C4-2B (cell line): ENCODE data around the gene FTL.

Source experiments
- H3K27ac ChIP-seq: fragments of 450-650 bp; 2 replicates; pipeline ENCODE4 v1.5.1; 2017
- ZFX ChIP-seq: fragments of 450-650 bp; IDR thresholded peaks from 2 replicates; pipeline ENCODE4 v1.6.1; 2017
- TF ChIP-seq, protein P1 (sequence below): fragments of 450-650 bp; conservative IDR thresholded peaks from 2 replicates; pipeline ENCODE4 v1.5.1; 2017; ENCODE audit warnings: mild to moderate bottlenecking

Gene FTL

DNA sequence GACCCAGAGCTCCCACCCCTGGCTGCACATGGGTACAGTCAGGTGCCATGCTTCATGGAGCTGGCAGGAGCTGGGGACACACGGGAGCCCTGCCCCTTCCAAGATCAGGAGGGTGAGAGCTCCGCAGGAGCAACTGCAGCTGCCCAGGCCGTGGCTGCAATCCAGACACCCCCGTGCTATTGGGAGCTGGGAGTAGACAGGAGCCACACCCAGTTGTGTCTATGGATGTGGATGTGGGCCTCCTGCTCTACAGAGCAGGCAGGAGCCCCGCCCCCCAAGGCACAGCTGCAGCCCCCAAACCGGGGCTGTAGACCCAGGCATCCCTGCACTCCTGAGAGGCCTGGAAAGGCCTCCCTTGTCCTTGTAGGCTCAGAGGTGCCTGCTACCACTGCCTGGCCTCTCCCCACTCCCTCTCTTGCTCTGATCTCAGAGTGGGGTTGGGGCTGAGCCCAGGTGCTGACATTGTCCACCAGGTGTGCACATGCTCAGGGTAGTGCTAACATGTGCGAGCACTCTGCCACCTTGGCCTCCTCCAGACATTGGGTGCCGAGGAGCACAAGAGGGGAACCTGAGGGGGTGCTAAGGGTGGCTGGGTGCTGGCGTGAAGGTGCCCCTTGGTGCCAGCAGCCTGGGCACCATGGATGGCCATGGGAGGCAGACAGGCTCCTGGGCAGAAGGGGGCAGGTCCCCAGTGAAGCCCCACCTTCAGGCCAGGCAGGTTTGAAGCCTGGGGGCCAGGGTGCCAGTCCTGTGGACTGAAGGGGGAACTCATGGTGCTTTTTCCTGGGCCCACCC lies 18.4 kb upstream of the FTL start:
- H3K27ac ChIP-seq: no peak overlapping the region
- no peak for TF ChIP-seq ZFX
- TF ChIP-seq, protein P1, sequence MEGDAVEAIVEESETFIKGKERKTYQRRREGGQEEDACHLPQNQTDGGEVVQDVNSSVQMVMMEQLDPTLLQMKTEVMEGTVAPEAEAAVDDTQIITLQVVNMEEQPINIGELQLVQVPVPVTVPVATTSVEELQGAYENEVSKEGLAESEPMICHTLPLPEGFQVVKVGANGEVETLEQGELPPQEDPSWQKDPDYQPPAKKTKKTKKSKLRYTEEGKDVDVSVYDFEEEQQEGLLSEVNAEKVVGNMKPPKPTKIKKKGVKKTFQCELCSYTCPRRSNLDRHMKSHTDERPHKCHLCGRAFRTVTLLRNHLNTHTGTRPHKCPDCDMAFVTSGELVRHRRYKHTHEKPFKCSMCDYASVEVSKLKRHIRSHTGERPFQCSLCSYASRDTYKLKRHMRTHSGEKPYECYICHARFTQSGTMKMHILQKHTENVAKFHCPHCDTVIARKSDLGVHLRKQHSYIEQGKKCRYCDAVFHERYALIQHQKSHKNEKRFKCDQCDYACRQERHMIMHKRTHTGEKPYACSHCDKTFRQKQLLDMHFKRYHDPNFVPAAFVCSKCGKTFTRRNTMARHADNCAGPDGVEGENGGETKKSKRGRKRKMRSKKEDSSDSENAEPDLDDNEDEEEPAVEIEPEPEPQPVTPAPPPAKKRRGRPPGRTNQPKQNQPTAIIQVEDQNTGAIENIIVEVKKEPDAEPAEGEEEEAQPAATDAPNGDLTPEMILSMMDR: no peak

DNA sequence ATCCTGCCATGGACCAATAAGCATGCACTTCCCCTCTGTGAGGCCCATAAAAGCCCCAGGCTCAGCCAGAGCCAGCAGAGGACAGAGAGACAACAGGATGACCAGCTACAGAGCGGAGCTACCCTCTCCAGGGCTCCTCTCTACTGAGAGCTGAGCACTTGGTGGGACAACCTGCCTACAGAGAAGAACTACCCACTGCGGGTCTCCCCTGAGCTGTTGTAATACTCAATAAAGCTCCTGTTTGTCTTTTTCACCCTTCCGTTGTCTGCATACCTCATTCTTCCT lies 17.9 kb upstream of the FTL start:
- H3K27ac ChIP-seq: no peak overlapping the region
- TF ChIP-seq, protein P1: no peak
- no peak for TF ChIP-seq ZFX

DNA sequence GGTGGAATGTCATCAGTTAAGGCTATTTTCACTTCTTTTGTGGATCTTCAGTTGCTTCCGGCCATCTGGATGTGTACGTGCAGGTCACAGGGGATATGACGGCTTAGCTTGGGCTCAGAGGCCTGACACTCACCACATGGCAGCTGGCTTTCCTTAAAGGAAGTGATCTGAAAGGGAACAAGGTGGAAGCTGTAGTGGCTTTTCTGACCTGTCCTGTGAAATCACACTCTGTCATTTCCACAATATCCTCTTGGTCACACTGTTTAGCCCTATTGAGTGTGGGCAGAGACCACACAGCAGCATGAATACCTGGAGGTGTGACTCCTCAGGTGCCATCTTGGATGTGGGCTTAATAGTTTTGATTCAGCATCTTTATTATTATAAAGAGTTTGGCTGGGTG lies 14.9 kb upstream of the FTL start:
- TF ChIP-seq, protein P1: no peak
- no peak for TF ChIP-seq ZFX
- H3K27ac ChIP-seq: no peak overlapping the region

DNA sequence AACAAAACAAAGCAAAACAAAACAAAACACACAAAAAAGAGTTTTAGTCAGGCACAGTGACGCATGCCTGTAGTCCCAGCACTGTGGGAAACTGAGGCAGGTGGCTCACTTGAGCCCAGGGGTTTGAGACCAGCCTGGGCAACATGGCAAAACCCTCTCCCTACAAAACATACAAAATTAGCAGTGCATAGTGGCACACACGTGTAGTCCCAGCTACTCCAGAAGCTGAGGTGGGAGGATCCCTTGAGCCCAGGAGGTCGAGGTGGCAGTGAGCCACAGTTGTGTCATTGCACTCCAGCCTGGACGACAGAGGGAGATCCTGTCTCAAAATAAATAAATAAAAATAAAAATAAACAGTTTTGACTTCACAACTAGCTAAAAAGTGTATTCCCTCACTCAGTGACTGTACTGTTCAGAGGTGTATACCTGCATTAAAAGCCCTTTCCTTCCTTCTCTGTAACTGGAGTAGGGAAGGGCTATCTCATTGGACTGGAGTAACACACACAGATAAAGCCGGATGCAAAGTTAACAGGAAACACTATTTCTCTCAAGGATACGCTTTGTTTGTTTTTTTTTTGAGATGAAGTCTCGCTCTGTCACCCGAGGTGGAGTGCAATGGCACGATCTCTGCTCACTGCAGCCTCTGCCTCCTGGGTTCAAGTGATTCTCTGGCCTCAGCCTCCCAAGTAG lies 14.1 kb upstream of the FTL start:
- no peak overlapping the region for H3K27ac ChIP-seq
- TF ChIP-seq ZFX: no peak
- TF ChIP-seq, protein P1: no peak

DNA sequence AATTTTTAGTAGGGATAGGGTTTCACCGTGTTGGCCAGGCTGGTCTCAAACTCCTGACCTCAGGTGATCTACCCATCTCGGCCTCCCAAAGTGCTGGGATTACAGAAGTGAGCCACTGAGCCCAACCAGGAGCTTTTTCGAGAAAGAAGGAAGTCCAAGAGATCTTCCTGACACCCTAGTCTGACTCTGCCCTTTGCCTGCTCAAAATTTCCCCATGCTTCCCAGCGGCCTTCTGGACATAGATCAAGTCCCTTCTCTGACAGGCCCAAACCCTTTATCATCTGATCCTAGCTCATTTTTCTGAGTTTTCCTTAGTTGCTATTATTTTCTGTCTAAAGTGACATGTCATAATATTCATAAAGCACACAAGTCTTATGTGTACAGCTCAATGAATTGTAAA lies 12.0 kb upstream of the FTL start:
- TF ChIP-seq ZFX: no peak
- TF ChIP-seq, protein P1: no peak
- H3K27ac ChIP-seq: no peak overlapping the region

DNA sequence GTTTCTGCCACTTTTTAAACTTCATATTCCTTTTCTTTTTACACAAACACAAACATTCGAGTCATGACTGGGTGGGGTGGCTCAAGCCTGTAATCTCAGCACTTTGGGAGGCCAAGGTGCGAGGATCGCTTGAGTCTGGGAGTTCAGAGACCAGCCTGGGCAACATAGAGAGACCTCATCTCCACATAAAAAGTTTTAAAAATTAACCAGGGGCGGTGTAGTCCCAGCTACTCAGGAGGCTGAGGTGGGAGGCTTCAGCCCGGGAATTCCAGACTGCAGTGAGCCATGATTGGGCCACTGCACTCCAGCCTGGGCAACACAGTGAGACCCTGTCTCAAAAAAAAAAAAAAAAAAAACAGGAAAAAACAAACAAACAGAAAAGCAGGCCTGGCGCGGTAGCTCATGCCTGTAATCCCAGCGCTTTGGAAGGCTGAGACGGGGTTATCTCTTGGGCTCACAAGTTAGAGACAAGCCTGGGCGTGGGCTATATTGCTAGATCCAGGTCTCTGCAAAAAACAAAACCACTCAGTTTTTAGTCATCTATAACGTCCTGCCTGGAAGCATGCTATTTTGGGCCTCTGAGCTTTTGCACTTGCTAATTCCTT lies 11.0 kb upstream of the FTL start:
- TF ChIP-seq, protein P1: no peak
- no peak for TF ChIP-seq ZFX

DNA sequence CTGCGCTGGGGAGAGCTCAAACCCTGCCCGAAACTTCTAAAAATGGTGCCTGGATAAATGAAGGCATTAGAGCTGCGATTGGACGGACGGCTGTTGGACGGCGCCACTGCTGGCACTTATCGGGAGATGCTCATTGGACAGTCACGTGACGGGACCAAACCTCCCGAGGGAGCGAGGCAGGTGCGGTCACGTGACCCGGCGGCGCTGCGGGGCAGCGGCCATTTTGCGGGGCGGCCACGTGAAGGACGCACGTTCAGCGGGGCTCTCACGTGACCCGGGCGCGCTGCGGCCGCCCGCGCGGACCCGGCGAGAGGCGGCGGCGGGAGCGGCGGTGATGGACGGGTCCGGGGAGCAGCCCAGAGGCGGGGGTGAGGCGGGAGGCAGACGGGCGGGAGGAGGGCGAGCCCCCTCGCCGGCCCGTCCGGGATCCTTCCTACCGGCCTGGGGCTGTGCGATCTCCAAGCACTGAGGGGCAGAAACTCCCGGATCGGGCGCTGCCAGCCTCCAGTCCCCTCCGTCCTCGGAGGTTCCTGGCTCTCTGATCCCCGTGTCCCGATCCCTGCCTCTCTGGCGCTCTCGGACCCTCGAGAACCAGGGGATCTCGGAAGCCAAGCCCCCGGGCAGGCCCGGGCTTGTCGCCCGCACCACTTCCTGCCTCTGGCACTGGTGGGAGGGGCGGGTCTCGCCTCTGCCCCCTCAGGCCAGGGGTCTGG lies 10.4 kb upstream of the FTL start, which contains the start of gene BAX:
Gene BAX, plus strand, starts transcription at position 281 of the 713 bp plus-strand sequence. Its CDS starts 54 bp downstream, at position 335.
- H3K27ac ChIP-seq: peak within 1 kb of the TSS; percentile 77
- no peak for TF ChIP-seq ZFX
- TF ChIP-seq, protein P1: no peak

More for the DNA sequence above, 11.0 kb upstream of the FTL start:
- peak overlapping the region; percentile 77 for H3K27ac ChIP-seq
